PC-9 (cell line): ENCODE results near the gene SLC41A3. TPM values are rescaled to one million over a fixed set of nuclear protein-coding genes. Genes with fewer than 3 reads are reported as not detected.
"Not testable (repeated sequence)": the region's sequence is repeated elsewhere in the genome, so short reads cannot be mapped to it uniquely, and the experiment has no call there.

Experiments used
- BruUV-seq: library from RNA; stranded (reverse); fragments of 400-500 nt; replicated peaks from 2 replicates; lab custom pipeline; 2021; lab: Mats Ljungman, UMichigan
- CTCF ChIA-PET: fragments of 300-600 bp; sonication (Branson Sonifier 250); formaldehyde crosslinking; loops from one replicate; lab custom pipeline; 2022; ENCODE audit warnings: antibody characterized with exemption; lab: Charles Lee
- POLR2A ChIA-PET: fragments of 300-600 bp; sonication (Branson Sonifier 250); formaldehyde crosslinking; loops from one replicate; lab custom pipeline; 2022; ENCODE audit warnings: antibody characterized with exemption; ENCODE audit not compliant: unreplicated experiment; lab: Charles Lee
- DNase-seq, 2 experiments: peaks; one replicate each; pipeline versions ENCODE4 v3.0.0 to v3.0.0-alpha.2; 2015 to 2022; ENCODE audit warnings: mixed read lengths in 1 of 2
- H2AFZ ChIP-seq: fragments of 200-600 bp; sonication (generic); 2 replicates; pipeline ENCODE4 v1.8.1; 2017; ENCODE audit warnings: antibody characterized with exemption
- H3F3A ChIP-seq: fragments of 200-600 bp; sonication (generic); 2 replicates; pipeline ENCODE4 v1.8.1; 2017; ENCODE audit warnings: antibody characterized with exemption, mild to moderate bottlenecking, low read depth; ENCODE audit not compliant: insufficient read depth
- H3K27ac ChIP-seq: fragments of 200-600 bp; sonication (generic); 2 replicates; pipeline ENCODE4 v1.6.1; 2016; ENCODE audit warnings: mixed run types
- H3K27me3 ChIP-seq: fragments of 200-600 bp; sonication (generic); 2 replicates; pipeline ENCODE4 v1.6.1; 2016; ENCODE audit warnings: low read depth, mixed run types; ENCODE audit not compliant: insufficient read depth
- H3K36me3 ChIP-seq: fragments of 200-600 bp; sonication (generic); 2 replicates; pipeline ENCODE4 v1.6.1; 2016; ENCODE audit warnings: low read depth, mixed run types
- H3K4me1 ChIP-seq: fragments of 200-600 bp; sonication (generic); replicated peaks from 2 replicates; pipeline ENCODE4 v1.6.1; 2016; ENCODE audit warnings: mixed run types; ENCODE audit not compliant: insufficient read depth
- H3K4me2 ChIP-seq: fragments of 200-600 bp; sonication (generic); 2 replicates; pipeline ENCODE4 v1.6.1; 2017; ENCODE audit warnings: mixed run types
- H3K4me3 ChIP-seq: fragments of 200-600 bp; sonication (generic); 2 replicates; pipeline ENCODE4 v1.6.1; 2016; ENCODE audit warnings: mixed run types
- H3K79me2 ChIP-seq: fragments of 200-600 bp; sonication (generic); 2 replicates; pipeline ENCODE4 v1.6.1; 2017; ENCODE audit warnings: low read depth, mixed run types
- H3K9me2 ChIP-seq: fragments of 200-600 bp; sonication (generic); 2 replicates; pipeline ENCODE4 v1.8.1; 2017; ENCODE audit warnings: mild to moderate bottlenecking; ENCODE audit not compliant: insufficient read depth
- H3K9me3 ChIP-seq: fragments of 200-600 bp; sonication (generic); 2 replicates; pipeline ENCODE4 v1.8.1; 2016; ENCODE audit warnings: low read depth; ENCODE audit not compliant: insufficient read depth
- H4K20me1 ChIP-seq: fragments of 200-600 bp; sonication (generic); 2 replicates; pipeline ENCODE4 v1.8.1; 2017; ENCODE audit not compliant: insufficient read depth
- EZH2 ChIP-seq: fragments of 200-600 bp; sonication (generic); IDR thresholded peaks from 2 replicates; pipeline ENCODE4 v1.8.0; 2017; ENCODE audit warnings: antibody characterized with exemption, low read depth
- intact Hi-C: fragments of 100-400 bp; cut with micrococcal nuclease; formaldehyde crosslinking; loops from one replicate; pipeline ENCODE4 v1.10.0; 2022; ENCODE audit not compliant: unreplicated experiment
- total RNA-seq: library from RNA; stranded (reverse); gene quantifications from 2 replicates; pipeline ENCODE4 v1.2.3, GENCODE V29; 2021
- TF ChIP-seq, protein P1 (sequence below): fragments of 200-600 bp; sonication (generic); conservative IDR thresholded peaks from 2 replicates; pipeline ENCODE4 v1.6.1; 2017; ENCODE audit warnings: mixed run types, antibody characterized with exemption, mild to moderate bottlenecking, moderate library complexity

The SLC41A3 gene
- total RNA-seq, 1 experiment from 2014 or later = 67.0 TPM

DNA sequence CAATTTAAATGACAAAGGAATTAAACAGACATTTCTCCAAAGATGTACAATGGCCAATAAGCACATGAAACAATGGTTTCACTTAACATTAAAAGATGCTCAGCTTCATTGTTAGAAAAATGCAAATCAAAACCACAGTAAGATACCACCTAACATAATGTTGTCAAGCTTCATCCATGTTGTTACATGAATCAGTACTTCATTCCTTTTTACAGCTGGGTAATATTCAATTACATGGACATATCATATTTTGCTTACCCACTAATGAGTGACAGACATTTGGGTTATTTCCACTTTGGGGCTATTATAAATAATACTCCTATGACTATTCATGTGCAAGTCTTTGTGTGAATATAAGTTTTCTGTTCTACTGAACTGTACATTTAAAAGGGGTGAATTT is 7.8 kb downstream of the SLC41A3 start:
- CTCF ChIA-PET = no interaction called here
- H3K79me2 ChIP-seq = no peaks in the 10 kb centered on the region
- POLR2A ChIA-PET = no interaction called here
- no peaks in the 10 kb centered on the region for H3K9me3 ChIP-seq
- no peak overlapping the region for H3K4me2 ChIP-seq
- H3F3A ChIP-seq = peaks cover 4% of the 10 kb centered on the region; the same call in 1 of the 2 replicates
- no peaks in the 10 kb centered on the region for H3K9me2 ChIP-seq
- no peak overlapping the region for H2AFZ ChIP-seq
- intact Hi-C loops = no loop called here
- BruUV-seq = no TSS peak
- no peak for DNase-seq
- peaks cover 3% of the 10 kb centered on the region; the same call in 1 of the 2 replicates for H3K4me1 ChIP-seq
- H3K27ac ChIP-seq = no peak overlapping the region
- no peaks in the 10 kb centered on the region for H3K36me3 ChIP-seq
- TF ChIP-seq, protein P1, sequence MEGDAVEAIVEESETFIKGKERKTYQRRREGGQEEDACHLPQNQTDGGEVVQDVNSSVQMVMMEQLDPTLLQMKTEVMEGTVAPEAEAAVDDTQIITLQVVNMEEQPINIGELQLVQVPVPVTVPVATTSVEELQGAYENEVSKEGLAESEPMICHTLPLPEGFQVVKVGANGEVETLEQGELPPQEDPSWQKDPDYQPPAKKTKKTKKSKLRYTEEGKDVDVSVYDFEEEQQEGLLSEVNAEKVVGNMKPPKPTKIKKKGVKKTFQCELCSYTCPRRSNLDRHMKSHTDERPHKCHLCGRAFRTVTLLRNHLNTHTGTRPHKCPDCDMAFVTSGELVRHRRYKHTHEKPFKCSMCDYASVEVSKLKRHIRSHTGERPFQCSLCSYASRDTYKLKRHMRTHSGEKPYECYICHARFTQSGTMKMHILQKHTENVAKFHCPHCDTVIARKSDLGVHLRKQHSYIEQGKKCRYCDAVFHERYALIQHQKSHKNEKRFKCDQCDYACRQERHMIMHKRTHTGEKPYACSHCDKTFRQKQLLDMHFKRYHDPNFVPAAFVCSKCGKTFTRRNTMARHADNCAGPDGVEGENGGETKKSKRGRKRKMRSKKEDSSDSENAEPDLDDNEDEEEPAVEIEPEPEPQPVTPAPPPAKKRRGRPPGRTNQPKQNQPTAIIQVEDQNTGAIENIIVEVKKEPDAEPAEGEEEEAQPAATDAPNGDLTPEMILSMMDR = no peak
- TF ChIP-seq EZH2 = no peak
- no peak overlapping the region for H3K4me3 ChIP-seq
- no peaks in the 10 kb centered on the region for H3K27me3 ChIP-seq
- no peaks in the 10 kb centered on the region for H4K20me1 ChIP-seq

DNA sequence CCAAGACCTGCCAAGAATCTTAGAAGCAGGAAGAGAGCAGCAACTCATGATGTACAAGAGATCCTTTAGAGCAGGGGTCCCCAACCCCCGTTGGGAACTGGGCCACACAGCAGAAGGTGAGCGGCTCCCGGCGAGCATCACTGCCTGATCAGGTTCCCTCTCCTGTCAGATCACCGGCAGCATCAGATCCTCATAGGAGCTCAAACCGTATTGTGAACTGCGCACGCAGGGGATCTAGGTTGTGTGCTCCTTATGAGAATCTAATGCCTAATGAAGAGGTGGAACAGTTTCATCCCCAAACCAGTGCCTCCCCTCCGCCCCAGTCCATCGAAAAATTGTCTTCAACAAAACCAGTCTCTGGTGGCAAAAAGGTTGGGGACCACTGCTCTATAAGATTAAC is 13.8 kb downstream of the SLC41A3 start:
- Histone ChIP-seq H3F3A (no peaks in the 10 kb centered on the region), H3K79me2 (no peaks in the 10 kb centered on the region), H3K9me3 (no peaks in the 10 kb centered on the region), H3K4me1 (no peaks in the 10 kb centered on the region), H3K36me3 (no peaks in the 10 kb centered on the region), H3K4me3 (no peak overlapping the region), H4K20me1 (no peaks in the 10 kb centered on the region; the same call in 1 of the 2 replicates), H3K27me3 (no peaks in the 10 kb centered on the region), H3K9me2 (no peaks in the 10 kb centered on the region), H3K4me2 (no peak overlapping the region), H3K27ac (no peak overlapping the region), H2AFZ (no peak overlapping the region)
- BruUV-seq = no TSS peak
- intact Hi-C loops = no loop called here
- CTCF ChIA-PET = interaction anchor here (0.5 kb wide), 1 partner anchor 567 kb away, joined by 23 read pairs; no protein-coding TSS in a partner anchor
- POLR2A ChIA-PET = no interaction called here
- no peak for DNase-seq
- TF ChIP-seq, protein P1 = no peak
- TF ChIP-seq EZH2 = no peak

- no peaks in the 10 kb centered on the region for H3K27me3 ChIP-seq
- POLR2A ChIA-PET = no interaction called here
- H4K20me1 ChIP-seq = no peaks in the 10 kb centered on the region; the same call in 1 of the 2 replicates
- intact Hi-C loops = no loop called here
- H3K4me2 ChIP-seq = no peak overlapping the region
- TF ChIP-seq, protein P1 = no peak
- TF ChIP-seq EZH2 = no peak
- no peaks in the 10 kb centered on the region for H3F3A ChIP-seq
- CTCF ChIA-PET = no interaction called here
- no peaks in the 10 kb centered on the region for H3K4me1 ChIP-seq
- BruUV-seq = no TSS peak
- H2AFZ ChIP-seq = no peak overlapping the region
- H3K79me2 ChIP-seq = no peaks in the 10 kb centered on the region
- H3K27ac ChIP-seq = no peak overlapping the region
- no peak for DNase-seq
- no peaks in the 10 kb centered on the region for H3K9me3 ChIP-seq
- no peaks in the 10 kb centered on the region for H3K36me3 ChIP-seq
- H3K9me2 ChIP-seq = no peaks in the 10 kb centered on the region
- no peak overlapping the region for H3K4me3 ChIP-seq
Measured at GRCh38 chr3:126067959-126068358, 16.0 kb downstream of the SLC41A3 start.

DNA sequence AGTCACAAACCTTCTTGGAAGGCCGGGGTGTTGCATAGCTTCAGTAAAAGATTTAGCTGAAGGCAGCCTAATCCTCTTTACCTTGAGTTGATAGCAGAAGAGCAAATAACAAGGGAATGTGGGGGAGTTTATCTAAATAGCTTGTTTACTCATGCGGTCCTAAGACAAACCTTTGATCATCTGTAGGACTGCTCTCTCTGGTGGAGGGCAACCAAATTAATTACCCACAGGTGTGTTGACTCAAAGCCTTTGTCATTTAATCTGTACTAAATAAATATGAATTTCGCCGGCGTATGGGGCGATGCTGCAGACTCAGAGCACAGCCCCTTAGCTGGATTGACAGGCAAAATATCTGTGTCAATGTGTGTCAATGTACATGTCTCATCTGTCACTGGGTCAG is 17.2 kb downstream of the SLC41A3 start:
- H4K20me1 ChIP-seq, H3K9me3 ChIP-seq, H3F3A ChIP-seq, POLR2A ChIA-PET, H3K4me3 ChIP-seq, H3K4me1 ChIP-seq, H2AFZ ChIP-seq, H3K9me2 ChIP-seq, CTCF ChIA-PET, BruUV-seq, H3K36me3 ChIP-seq, H3K4me2 ChIP-seq, DNase-seq, H3K27me3 ChIP-seq, H3K79me2 ChIP-seq, intact Hi-C loops, H3K27ac ChIP-seq: not testable (repeated sequence)
